DND-41 (cell line): ENCODE measurements around the gene CLSTN2.

Experiments
- CTCF ChIP-seq: IDR thresholded peaks from 2 replicates; pipeline ENCODE4 v1.5.1; 2012; ENCODE audit warnings: borderline replicate concordance, low read length, moderate library complexity, mild to moderate bottlenecking; ENCODE audit not compliant: poor library complexity, severe bottlenecking; ENCODE audit errors: extremely low read depth
- EZH2 ChIP-seq: IDR thresholded peaks from 3 replicates; pipeline ENCODE4 v1.6.1; 2012; ENCODE audit warnings: borderline replicate concordance, low read depth, mild to moderate bottlenecking, moderate library complexity, low read length, inconsistent platforms; ENCODE audit not compliant: severe bottlenecking

DNA sequence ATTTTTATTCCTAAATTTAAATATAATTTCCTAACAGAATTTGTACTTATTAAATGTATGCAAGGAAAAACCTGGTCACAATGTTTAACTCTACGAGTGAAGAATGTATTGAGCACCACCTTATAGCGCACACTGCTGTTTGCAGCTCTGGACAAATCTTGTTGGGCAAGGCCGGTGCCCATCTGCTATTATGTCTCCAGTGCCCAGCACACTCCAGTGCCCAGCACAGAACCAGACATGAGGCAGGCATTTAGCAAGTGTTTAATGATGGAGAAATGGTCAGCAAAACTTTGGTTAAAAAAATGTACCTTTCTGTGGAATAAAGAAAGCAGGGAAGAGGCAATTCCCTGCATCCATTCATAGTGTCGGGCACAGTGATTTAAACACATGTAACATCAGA, 488.2 kb downstream of the CLSTN2 start:
- TF ChIP-seq CTCF (no peak), EZH2 (no peak)
